HS-5 (cell line): Measurements from ENCODE around the gene MPP2.
A peak's percentile ranks its signal among the peaks of the same experiment; 100 is the strongest.
"Not testable (repeated sequence)": the region's sequence is repeated elsewhere in the genome, so short reads cannot be mapped to it uniquely, and the experiment has no call there.

Experiments used
- DNase-seq: peaks from one replicate; pipeline ENCODE4 v3.0.0-alpha.2; 2012; ENCODE audit warnings: low read depth

MPP2 gene, protein sequence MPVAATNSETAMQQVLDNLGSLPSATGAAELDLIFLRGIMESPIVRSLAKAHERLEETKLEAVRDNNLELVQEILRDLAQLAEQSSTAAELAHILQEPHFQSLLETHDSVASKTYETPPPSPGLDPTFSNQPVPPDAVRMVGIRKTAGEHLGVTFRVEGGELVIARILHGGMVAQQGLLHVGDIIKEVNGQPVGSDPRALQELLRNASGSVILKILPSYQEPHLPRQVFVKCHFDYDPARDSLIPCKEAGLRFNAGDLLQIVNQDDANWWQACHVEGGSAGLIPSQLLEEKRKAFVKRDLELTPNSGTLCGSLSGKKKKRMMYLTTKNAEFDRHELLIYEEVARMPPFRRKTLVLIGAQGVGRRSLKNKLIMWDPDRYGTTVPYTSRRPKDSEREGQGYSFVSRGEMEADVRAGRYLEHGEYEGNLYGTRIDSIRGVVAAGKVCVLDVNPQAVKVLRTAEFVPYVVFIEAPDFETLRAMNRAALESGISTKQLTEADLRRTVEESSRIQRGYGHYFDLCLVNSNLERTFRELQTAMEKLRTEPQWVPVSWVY

DNA sequence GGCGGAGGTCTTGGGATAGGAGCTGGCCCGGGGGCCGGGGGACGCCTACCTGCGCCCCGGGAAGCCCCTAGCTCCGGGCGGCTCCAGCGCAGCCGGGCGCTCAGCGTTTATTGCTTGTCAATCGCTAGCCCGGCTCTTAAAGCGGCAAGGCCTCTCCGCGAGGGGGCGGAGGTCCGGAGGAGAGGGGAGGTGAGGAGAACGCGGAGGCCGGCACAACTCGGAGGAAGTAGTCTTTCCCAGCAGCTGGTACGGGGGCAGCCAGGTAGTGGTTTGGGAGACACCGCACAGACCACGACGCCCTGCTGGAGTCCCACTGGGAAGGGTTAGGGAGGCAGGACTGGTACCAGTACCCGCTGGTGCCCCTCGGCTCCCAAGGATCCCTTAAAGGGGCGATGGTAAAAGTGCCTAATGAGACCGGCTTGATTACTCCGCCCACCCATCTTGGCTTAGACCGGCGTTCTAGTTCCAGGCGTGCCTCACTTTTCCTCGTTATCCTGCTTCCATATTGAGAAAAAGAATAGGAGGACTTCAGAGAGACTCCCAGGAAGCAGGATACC lies at the start of gene MPP2:
Gene MPP2, minus strand, starts transcription at position 112 of the 557 bp plus-strand sequence. CDS start 3,076 bp downstream, outside the sequence.
- DNase-seq = no peak

- DNase-seq = no peak
Observed at GRCh38 chr17:43956222-43956621, 48.9 kb upstream of the MPP2 start.

DNA sequence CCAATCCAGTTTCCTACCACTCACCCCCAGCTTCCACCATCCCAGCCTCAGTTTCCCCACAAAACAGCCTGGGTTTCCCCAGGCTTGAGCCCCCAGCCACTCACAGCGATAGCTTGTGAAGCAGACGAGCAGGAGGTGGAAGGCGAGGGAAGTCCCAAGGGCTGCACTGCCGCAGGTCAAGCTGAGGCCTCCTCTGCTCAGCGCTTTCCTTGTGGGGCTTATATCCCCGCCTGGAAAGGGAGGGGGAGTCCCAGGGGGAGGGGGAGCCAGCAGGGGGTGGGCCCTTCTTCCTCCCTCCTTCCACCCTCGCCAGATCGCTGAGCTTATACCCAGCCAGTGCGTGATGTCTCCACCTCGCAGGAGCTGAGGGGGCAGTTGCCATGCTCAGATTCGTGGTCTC lies 46.4 kb upstream of the MPP2 start, which contains the start of gene PYY:
Gene PYY, minus strand, starts transcription at position 195 of the 400 bp plus-strand sequence. CDS start 457 bp downstream, outside the sequence.
- no peak for DNase-seq

- no peak for DNase-seq
Observed at GRCh38 chr17:43952724-43953666, 45.7 kb upstream of the MPP2 start.

GRCh38 chr17:43952351-43952723 lies 45.0 kb upstream of the MPP2 start:
- no peak for DNase-seq

- DNase-seq = no peak
Observed at GRCh38 chr17:43951750-43952149, 44.4 kb upstream of the MPP2 start.

- no peak for DNase-seq
Observed at GRCh38 chr17:43950554-43950953, 43.2 kb upstream of the MPP2 start.

- no peak for DNase-seq
Observed at GRCh38 chr17:43949781-43950180, 42.4 kb upstream of the MPP2 start.

DNA sequence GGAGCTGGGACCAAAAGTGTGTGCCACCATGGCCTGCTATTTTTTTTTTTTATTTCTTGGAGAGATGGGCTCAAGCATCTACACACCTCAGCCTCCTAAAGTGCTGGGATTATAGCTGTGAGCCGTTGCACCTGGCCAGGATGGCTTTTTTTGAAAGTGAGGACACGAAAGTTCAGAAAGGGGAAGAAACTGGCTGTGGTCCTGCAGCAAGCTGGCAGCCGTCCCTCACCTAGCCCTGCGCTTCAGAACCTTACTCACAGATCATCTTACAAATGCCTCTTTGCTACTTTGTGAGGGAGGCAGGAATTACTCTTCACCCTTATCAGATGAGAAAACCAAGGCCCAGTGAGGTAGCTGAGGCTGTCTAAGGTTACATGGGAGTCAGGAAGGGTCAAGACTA lies 39.4 kb upstream of the MPP2 start:
- DNase-seq = no peak

- DNase-seq = no peak
Observed at GRCh38 chr17:43945074-43945829, 37.9 kb upstream of the MPP2 start.

GRCh38 chr17:43942051-43942685 lies 34.8 kb upstream of the MPP2 start, which contains the start of gene PPY:
TSS of gene PPY (minus strand) at chr17:43942476. CDS start at chr17:43941654, 822 bp downstream.
- no peak for DNase-seq

GRCh38 chr17:43940630-43941029 lies 33.3 kb upstream of the MPP2 start:
- DNase-seq = no peak

- DNase-seq = no peak
Observed at GRCh38 chr17:43939886-43940285, 32.5 kb upstream of the MPP2 start.

DNA sequence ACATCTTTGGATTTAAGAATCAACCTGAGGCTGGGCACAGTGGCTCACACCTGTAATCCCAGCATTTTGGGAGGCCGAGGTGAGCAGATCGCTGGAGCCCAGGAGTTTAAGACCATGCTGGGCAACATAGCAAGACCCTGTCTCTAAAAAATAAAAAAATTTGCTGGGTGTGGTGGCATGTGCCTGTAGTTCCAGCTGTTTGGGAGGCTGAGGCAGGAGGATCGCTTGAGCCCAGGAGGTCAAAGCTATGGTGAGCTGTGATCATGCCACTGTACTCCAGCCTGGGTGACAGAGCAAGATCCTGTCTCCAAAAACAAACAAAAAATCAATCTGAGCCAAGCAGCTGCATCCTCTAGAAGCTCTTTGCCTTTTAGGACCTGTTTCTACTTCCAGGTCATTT lies 32.1 kb upstream of the MPP2 start:
- not testable (repeated sequence) for DNase-seq

DNA sequence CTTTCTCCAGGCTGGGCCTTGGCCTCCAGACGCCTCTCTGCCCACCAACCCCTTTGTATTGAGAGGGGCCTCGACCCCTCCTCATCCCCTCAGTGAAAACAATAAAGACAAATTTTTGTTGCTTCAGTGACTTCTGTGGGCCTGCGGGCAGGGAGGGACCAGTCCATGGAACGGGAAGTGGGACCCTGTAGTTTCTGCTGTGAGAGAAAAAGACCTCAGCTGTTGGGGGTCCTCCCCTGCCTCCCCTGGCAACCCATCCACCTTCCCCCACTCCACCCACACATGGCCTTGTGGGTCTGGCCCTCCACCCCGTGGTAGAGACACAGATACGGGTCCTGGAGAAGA lies 31.5 kb upstream of the MPP2 start:
- DNase-seq = no peak

DNA sequence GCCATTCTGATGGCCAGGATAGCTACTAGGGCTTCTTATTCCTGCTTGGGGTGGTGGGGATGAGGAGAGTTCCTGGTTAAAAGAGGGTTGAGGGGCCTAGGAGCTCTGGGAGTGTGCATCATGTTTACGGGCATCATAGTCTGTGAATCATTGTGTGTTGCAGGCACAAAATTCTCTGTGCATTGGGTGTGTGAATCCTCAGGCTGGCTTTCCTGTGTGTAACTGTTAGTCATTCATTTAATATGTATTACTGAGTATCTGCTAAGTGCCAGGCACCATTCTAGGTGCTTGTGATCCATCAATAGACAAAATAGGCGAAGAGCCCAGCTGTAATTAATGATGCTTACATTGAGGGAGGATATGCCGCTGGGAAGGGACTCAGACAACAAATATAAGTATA lies 29.1 kb upstream of the MPP2 start:
- peak; percentile 56 for DNase-seq

- no peak for DNase-seq
Observed at GRCh38 chr17:43935926-43936261, 28.6 kb upstream of the MPP2 start.

DNA sequence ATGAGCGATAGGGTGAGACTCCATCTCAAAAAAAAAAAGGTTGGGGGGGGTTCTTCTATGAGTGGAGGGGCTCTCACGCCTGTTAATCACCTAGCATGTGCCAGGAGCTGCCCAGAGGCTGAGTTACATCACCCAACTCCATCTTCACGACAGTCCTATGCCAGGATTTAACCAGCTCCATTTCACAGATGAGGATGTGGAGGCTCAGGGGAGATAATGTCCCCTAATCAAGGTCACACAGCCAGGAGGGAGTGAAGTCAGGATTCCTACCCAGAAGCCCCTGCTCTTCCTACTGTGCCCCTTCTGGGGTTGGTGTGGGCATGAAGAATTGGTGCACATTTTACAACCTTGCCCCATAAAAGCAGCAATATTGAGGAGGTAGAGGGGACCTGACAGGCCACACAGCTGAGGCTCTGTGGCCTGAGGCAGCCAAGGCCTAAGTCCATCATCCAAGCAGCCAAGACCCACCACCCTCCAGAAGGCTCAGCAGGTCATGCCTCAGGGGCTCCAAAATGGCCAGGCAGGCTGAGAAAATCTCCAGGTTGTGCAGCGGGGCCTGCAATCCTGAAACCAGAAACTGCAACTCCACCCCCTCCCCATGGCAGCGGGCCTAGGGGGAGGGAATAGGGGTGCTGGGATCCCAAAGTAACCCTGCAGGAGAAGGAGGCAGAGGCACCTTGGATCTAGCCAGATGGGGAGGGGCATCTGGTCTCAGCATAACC lies 28.0 kb upstream of the MPP2 start:
- no peak for DNase-seq

DNA sequence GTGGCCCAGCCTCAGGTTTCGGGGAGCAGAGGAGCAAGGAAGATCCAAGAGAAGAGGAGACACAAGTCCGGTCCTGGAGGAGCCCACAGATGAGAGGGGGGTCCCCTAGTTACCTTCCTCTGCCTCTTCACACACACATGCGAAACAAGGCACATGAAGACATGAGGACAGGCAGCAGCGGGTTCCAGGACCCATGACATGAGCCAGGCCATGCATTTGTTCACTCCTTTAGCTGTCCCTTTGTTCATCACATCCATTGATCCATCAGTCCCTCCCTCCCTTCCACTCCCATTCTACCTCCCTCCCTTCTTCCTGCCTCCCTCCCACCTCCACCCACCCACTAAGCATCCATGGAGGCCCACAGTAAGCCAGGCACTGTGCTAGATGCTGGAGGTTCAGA lies 25.6 kb upstream of the MPP2 start:
- no peak for DNase-seq

DNA sequence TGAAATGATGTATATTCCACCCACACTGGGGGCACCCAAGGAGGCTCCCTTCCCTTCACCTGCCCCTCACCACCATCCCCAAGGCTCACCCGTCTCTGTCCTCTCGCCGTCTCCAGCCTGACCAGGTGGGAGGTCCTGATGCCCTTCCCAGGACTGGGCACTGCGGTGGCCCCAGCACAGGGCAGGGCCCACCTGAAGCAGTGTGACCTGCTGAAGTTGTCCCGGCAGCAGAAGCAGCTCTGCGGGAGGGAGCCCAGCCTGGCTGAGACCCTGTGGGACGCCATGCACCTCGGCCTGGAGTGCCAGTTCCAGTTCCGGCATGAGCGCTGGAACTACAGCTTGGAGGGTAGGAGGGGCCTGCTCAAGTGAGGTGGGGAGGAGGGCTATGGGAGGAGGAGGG lies 25.0 kb upstream of the MPP2 start:
- no peak for DNase-seq
